ENCODE results near the gene TEX28.
"Not testable (repeated sequence)": the region's sequence is repeated elsewhere in the genome, so short reads cannot be mapped to it uniquely, and the experiment has no call there.

The TEX28 gene

DNA sequence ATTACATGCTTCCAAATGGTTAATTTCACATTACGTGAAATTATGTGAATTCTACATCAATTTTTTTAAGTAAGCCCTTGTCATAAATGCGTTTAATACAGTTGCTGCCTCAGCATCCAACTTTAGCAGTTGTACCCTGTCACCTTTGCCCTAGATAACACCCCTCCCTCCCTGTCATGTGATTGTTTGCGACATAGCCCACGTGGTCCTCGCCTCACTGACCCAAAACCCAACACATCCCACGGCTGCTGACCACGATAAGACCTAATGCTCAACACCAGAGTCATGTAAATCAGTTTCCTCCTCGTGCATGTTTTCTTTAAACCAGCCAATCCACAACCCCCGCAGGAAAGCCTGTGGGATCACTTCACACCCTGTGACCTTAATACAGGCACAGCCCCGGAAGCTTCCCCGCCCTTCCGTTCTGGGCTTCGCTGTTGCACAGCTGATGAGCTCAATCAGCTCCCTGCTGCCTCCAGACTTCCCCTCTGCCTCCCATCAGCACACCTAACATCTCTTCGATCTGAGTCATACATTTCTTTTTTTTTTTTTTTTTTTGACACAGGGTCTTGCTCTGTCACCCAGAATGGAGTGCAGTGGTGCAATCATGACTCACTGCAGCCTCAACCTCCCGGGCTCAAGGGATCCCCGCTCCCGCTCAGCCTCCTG lies 47.4 kb downstream of the TEX28 start:
- DNase-seq (ENCODE audit: low read depth in 2 of 2) = not testable (repeated sequence)

- DNase-seq (ENCODE audit: low read depth in 2 of 2) = not testable (repeated sequence)
These were observed 54.9 kb downstream of the TEX28 start for GRCh38 chrX:154239982-154240503.

DNA sequence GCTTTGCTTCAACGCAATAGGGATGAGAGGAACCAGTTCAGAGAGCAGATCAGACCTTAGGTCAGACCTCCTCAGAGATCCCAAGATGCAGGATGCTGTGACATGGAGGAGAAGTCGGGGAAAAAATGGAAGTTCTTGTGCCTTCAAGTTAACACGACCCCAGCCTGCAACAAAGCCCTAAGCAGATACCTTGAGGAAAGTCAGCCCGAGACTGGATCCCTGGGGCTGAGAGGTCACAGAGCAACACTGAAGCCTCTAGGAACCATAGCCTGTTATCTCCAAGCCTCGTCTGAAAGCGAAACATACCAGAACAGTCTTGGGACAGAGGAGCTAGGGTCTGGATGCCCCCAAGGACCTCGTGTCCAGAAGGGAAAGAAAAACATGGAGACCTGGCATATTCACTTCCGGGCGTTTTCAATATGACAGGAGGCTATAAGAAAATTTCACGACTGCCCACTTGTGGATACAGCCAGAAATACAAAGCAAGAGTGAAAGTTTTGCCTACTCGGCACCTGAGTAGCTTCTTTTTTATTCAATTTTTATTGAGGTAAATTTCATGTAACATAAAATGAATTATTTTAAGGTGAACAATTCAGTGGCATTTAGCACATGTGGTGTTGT lies 55.9 kb downstream of the TEX28 start:
- DNase-seq (ENCODE audit: low read depth in 2 of 2) = not testable (repeated sequence)

GRCh38 chrX:154233620-154234019 lies 61.3 kb downstream of the TEX28 start:
- not testable (repeated sequence) for DNase-seq (ENCODE audit: low read depth in 2 of 2)

- not testable (repeated sequence) for DNase-seq (ENCODE audit: low read depth in 2 of 2)
These were observed 63.5 kb downstream of the TEX28 start for GRCh38 chrX:154231443-154231842.

DNA sequence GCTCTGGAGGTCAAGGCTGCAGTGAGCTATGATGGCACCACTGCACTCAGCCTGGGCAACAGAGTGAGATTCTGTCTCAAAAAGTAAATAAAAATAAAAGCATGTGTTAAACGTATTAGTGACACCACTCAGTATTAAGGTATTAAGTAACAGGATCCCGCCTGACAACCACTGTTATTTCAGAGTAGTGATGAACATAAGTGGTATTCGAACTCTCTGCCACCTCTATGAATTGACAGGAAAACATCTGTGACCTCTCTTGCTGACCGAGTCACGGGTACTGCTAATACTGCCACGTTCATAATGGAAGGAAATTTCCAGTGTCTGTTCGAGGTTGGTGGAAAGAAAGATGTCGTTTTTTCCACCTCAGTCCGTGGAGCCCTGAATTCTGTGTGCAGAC lies 68.2 kb downstream of the TEX28 start:
- not testable (repeated sequence) for DNase-seq (ENCODE audit: low read depth in 2 of 2)

DNA sequence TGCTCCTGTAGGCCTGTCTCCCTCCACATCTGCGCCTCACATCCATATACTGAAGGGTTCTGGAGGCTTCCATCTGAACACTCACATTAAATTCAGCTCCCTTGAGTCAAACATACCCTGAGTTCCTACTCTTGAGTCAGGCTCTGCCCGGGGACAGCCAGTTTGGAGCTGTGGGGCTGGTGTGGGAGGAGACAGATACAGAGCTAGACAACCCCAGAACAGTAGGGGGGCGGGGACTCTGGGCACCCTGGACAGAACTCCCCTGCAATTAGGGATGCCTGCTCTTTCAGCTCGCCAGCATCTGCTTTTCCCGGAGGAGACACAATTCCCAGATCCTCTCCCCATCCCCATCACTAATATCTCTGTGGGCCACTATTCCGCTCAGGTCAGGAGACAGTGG lies 69.6 kb downstream of the TEX28 start:
- DNase-seq (ENCODE audit: low read depth in 2 of 2) = not testable (repeated sequence)

All from stimulated activated CD4-positive, alpha-beta T cell treated with anti-CD3 and anti-CD28 coated beads, Interleukin-1b, Interleukin-23, amount 100 ng/mL, for 4 hours (primary cell).